ENCODE results near the gene MAPRE3. TPM values are rescaled to one million over a fixed set of nuclear protein-coding genes. Genes with fewer than 3 reads are reported as not detected.

The MAPRE3 gene
- total and polyA plus RNA-seq, 9 of the 15 experiments (the other 6 are each of a cell fraction or from before 2014, with no cell fraction given), result 0.70 to 43.2 (median 12.6) TPM

GRCh38 chr2:26970928-26971627 is 641 bp downstream of the MAPRE3 start (continued):
- no peak for TF ChIP-seq ZNF124 (CRISPR knock-in tag; IDR thresholded peaks at IDR 0.05)
- no peak for TF ChIP-seq PHTF2 (CRISPR knock-in tag; IDR thresholded peaks at IDR 0.05)
- TF ChIP-seq KAT7 (CRISPR knock-in tag; IDR thresholded peaks at IDR 0.05; ENCODE audit: borderline replicate concordance), result peak; percentile 84
- TF ChIP-seq PKNOX1 (IDR thresholded peaks at IDR 0.05), result peak; percentile 81
- TF ChIP-seq UBTF (IDR thresholded peaks at IDR 0.05; ENCODE audit: borderline replicate concordance in 1 of 2, low read depth in 2 of 2, low read length in 2 of 2), result peak in 1 of 2 experiments; percentile 48; a peak in 1 of 4 replicates
- TF ChIP-seq CTBP1 (IDR thresholded peaks at IDR 0.05; ENCODE audit: borderline replicate concordance), result peak; percentile 28; the same call in 1 of the 2 replicates
- TF ChIP-seq MTA1 (IDR thresholded peaks at IDR 0.05; ENCODE audit: borderline replicate concordance), result peak; percentile 44; the same call in 1 of the 2 replicates
- TF ChIP-seq EHMT2 (IDR thresholded peaks at IDR 0.05), result 0 out of 2 replicates have a peak, but pooled peaks have one; percentile 26
- no peak for TF ChIP-seq USF1 (CRISPR knock-in tag; IDR thresholded peaks at IDR 0.05)

Measured in K562 (cell line).